ENCODE measurements around the gene LPP. TPM values are rescaled to one million over a fixed set of nuclear protein-coding genes. Genes with fewer than 3 reads are reported as not detected.

LPP gene
- total RNA-seq, 1 donor from 2014 or later: 97.4 TPM

DNA sequence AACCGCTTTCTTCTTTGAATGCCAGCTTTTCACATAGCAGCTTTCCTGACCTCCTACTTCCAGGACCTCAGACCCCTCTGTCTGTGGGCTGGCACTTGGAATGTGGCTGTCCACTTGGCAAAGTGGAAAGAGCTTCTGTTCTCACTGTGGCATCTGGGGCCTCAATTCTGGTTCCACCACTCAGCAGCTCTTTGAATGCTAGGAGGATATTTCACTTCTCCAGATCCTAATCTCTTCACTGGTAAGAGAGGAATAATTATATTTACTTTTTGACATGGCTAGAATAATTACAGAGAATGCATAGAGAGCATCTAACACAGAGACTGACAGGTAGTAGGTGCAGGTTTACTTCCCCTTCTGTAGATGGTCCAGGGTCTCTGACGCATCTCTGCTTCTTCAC lies 405.9 kb downstream of the LPP start:
- peaks cover 39% of the 10 kb centered on the region for H3K4me1 ChIP-seq
- H3K27me3 ChIP-seq (ENCODE audit: low read depth): no peaks in the 10 kb centered on the region
- H3K27ac ChIP-seq (replicated peaks): no peak overlapping the region
- H3K9me3 ChIP-seq (replicated peaks): no peaks in the 10 kb centered on the region
- no peak overlapping the region for H3K4me3 ChIP-seq
- intact Hi-C loops (cut with micrococcal nuclease): no loop called here
- H3K36me3 ChIP-seq: no peaks in the 10 kb centered on the region
- DNase-seq: no peak
- TF ChIP-seq, protein P1, sequence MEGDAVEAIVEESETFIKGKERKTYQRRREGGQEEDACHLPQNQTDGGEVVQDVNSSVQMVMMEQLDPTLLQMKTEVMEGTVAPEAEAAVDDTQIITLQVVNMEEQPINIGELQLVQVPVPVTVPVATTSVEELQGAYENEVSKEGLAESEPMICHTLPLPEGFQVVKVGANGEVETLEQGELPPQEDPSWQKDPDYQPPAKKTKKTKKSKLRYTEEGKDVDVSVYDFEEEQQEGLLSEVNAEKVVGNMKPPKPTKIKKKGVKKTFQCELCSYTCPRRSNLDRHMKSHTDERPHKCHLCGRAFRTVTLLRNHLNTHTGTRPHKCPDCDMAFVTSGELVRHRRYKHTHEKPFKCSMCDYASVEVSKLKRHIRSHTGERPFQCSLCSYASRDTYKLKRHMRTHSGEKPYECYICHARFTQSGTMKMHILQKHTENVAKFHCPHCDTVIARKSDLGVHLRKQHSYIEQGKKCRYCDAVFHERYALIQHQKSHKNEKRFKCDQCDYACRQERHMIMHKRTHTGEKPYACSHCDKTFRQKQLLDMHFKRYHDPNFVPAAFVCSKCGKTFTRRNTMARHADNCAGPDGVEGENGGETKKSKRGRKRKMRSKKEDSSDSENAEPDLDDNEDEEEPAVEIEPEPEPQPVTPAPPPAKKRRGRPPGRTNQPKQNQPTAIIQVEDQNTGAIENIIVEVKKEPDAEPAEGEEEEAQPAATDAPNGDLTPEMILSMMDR (IDR thresholded peaks at IDR 0.05; ENCODE audit: borderline replicate concordance): no peak

DNA sequence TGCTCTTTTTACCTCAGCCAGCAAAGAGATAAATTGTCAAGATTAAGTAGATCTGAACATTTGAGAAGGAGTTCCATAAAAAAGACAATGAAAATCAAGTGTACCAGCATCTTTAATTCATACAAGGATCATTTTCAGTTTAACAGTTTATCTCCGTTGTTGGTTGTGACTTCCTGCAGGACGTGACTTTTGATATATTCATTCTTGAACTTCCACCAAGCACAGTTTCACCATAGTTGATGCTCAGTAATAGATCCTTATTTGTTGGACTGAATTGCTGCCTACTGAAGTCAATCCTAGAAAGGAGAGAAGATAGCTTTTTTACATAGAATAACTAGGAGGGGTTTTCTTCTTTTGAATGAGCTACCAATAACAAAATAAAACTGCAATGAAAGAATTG lies 408.2 kb downstream of the LPP start:
- DNase-seq: no peak
- no peaks in the 10 kb centered on the region for H3K9me3 ChIP-seq (replicated peaks)
- no peak overlapping the region for H3K27ac ChIP-seq (replicated peaks)
- intact Hi-C loops (cut with micrococcal nuclease): no loop called here
- H3K36me3 ChIP-seq: no peaks in the 10 kb centered on the region
- H3K27me3 ChIP-seq (ENCODE audit: low read depth): no peaks in the 10 kb centered on the region
- H3K4me1 ChIP-seq: peaks cover 26% of the 10 kb centered on the region
- no peak overlapping the region for H3K4me3 ChIP-seq
- TF ChIP-seq, protein P1 (IDR thresholded peaks at IDR 0.05; ENCODE audit: borderline replicate concordance): no peak

DNA sequence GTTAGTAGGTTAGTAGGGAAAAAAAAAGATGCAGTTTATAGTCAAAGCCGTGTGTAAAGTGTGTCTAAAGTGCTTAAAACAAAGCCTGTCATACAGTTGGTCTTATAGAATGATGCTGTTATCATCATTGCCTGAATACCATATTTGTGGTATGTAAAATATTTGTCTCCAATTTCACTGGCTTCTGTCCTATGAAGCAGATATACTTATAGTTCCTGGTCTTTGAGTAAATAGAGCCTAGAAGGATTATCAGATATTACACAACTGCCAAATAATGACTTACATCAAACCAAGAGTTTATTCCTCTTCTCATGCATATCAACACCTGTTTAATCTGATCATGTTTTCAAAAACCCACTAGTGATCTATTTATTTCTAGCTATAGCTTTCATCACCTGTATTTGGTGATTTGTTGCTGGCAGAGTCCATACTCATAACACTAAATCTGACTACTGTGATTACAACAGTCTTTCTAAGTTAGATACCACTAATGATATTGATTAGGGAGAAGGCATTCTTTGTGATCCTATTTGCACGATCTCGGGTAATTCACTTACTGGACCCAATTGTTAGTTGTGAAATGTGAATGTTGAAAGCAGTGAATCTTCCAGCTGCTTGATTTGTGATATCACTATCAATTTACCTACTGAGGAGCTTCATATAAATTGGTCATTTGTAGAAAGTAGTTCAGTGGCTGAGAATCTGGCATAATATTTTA lies 413.7 kb downstream of the LPP start:
- no peak for DNase-seq
- H3K27ac ChIP-seq (replicated peaks): no peak overlapping the region
- TF ChIP-seq, protein P1 (IDR thresholded peaks at IDR 0.05; ENCODE audit: borderline replicate concordance): no peak

DNA sequence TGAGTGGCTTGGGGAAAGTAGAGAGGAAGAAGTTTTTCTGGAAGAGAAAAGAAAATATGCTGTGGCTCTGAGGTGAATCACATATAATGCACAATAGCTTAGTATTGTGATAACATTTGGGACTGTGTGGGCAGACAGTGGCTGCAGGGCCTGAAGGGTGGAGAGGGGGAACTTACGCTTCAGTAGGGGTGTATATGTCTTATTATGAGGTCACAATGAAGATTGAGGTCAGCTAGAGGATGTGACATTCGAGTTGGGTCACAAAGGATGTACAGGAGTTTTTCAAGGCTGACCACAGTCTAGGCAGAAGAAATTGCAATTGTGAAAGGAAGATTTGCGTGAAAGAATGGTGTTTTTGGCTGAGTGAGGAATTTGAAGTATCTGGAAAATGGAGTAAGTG lies 414.8 kb downstream of the LPP start:
- intact Hi-C loops (cut with micrococcal nuclease): no loop called here
- H3K4me3 ChIP-seq: no peak overlapping the region

More for the DNA sequence above, 413.7 kb downstream of the LPP start:
- H3K4me1 ChIP-seq: peaks cover 19% of the 10 kb centered on the region
- no peaks in the 10 kb centered on the region for H3K27me3 ChIP-seq (ENCODE audit: low read depth)
- intact Hi-C loops (cut with micrococcal nuclease): no loop called here
- H3K36me3 ChIP-seq: no peaks in the 10 kb centered on the region
- H3K4me3 ChIP-seq: no peak overlapping the region
- no peaks in the 10 kb centered on the region for H3K9me3 ChIP-seq (replicated peaks)

DNA sequence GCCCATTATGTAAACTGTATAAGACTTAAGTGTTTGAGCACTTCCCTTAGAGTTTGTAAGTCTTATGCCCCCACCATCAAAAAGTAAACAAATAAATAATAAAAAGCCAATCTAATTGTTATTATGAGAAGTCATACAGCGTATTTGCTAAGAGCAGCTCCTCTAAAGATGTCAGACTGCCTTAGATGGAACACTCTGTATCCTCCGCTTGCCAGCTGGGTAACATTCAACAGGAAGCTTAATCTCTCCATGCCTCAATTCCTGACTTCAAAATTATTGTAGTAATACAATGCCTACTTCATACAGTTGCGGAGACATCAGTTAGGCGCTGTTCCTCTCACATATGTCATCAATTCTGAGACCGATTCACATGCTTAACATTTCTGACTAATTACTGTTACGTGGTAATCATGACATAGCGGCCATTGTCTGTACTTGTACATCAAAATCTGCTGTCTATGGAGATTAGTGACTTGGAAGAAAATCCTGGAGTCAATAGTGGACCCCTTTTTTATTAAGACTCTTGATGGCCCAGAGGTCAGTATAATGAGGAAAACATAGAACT lies 417.7 kb downstream of the LPP start:
- DNase-seq: no peak
- H3K36me3 ChIP-seq: no peaks in the 10 kb centered on the region
- intact Hi-C loops (cut with micrococcal nuclease): no loop called here
- H3K4me3 ChIP-seq: no peak overlapping the region
- H3K4me1 ChIP-seq: peaks cover 43% of the 10 kb centered on the region
- TF ChIP-seq, protein P1 (IDR thresholded peaks at IDR 0.05; ENCODE audit: borderline replicate concordance): no peak
- no peak overlapping the region for H3K27ac ChIP-seq (replicated peaks)
- no peaks in the 10 kb centered on the region for H3K9me3 ChIP-seq (replicated peaks)
- H3K27me3 ChIP-seq (ENCODE audit: low read depth): no peaks in the 10 kb centered on the region

More for the DNA sequence above, 414.8 kb downstream of the LPP start:
- Histone ChIP-seq H3K4me1 (peaks cover 29% of the 10 kb centered on the region), H3K36me3 (no peaks in the 10 kb centered on the region), H3K27me3 (ENCODE audit: low read depth) (no peaks in the 10 kb centered on the region), H3K9me3 (replicated peaks) (no peaks in the 10 kb centered on the region), H3K27ac (replicated peaks) (no peak overlapping the region)
- no peak for DNase-seq
- TF ChIP-seq, protein P1 (IDR thresholded peaks at IDR 0.05; ENCODE audit: borderline replicate concordance): no peak
